ENCODE measurements around the gene SPTLC2. TPM values are rescaled to one million over a fixed set of nuclear protein-coding genes. Genes with fewer than 3 reads are reported as not detected.

The SPTLC2 gene
- total and polyA plus RNA-seq, 2 of the 8 experiments (the other 6 are each of a cell fraction or from before 2014, with no cell fraction given) = 8.9 to 35.1 TPM

GRCh38 chr14:77543240-77543551, 73.2 kb downstream of the SPTLC2 start:
- H3K27me3 ChIP-seq (replicated peaks in 1 of 4; ENCODE audit: control insufficient read depth in 3 of 4, extremely low read depth in 1 of 4, insufficient read depth in 3 of 4, low read length in 3 of 4) = no peaks in the 10 kb centered on the region

More at GRCh38 chr14:77543240-77543551, 73.2 kb downstream of the SPTLC2 start:
- Histone ChIP-seq H3K79me2 (ENCODE audit: control insufficient read depth in 1 of 2, insufficient read depth in 2 of 2, low read length in 2 of 2) (no peaks in the 10 kb centered on the region), H3K27ac (ENCODE audit: low read depth, low read length) (no peak overlapping the region), H3K4ac (replicated peaks; ENCODE audit: insufficient read length, low read depth, low read length) (no peak overlapping the region), H2BK120ac (replicated peaks; ENCODE audit: low read depth, low read length) (no peak overlapping the region), H3K4me1 (replicated peaks in 1 of 4; ENCODE audit: control insufficient read depth in 3 of 4, insufficient read depth in 4 of 4, low read length in 3 of 4) (no peaks in the 10 kb centered on the region), H3K9me3 (ENCODE audit: insufficient read depth in 2 of 2, low read depth in 1 of 2, low read length in 1 of 2) (no peaks in the 10 kb centered on the region), H3K4me2 (ENCODE audit: insufficient read depth in 1 of 2, low read depth in 2 of 2, low read length in 2 of 2) (no peak overlapping the region), H3K9ac (replicated peaks in 1 of 4; ENCODE audit: extremely low read depth in 1 of 4, low read depth in 3 of 4, low read length in 3 of 4) (no peak overlapping the region), H2BK20ac (ENCODE audit: low read length) (no peak overlapping the region), H3K23me2 (ENCODE audit: low read depth, low read length) (no peaks in the 10 kb centered on the region; the same call in 1 of the 2 replicates), H2AK5ac (ENCODE audit: low read depth, low read length) (no peak overlapping the region), H4K91ac (replicated peaks; ENCODE audit: insufficient read length, low read length) (no peak overlapping the region), H4K8ac (ENCODE audit: extremely low read depth, insufficient read depth, low read length) (no peak overlapping the region), H3K79me1 (ENCODE audit: low read depth, low read length) (no peaks in the 10 kb centered on the region), H3K23ac (ENCODE audit: insufficient read length) (no peak overlapping the region), H2BK5ac (ENCODE audit: low read depth, low read length) (no peak overlapping the region), H3K14ac (ENCODE audit: insufficient read length) (no peak overlapping the region), H2AFZ (ENCODE audit: low read length) (no peak overlapping the region), H2BK15ac (ENCODE audit: low read length) (no peak overlapping the region), H4K5ac (ENCODE audit: insufficient read length, low read depth, low read length) (no peak overlapping the region), H3K18ac (ENCODE audit: extremely low read depth, low read length) (no peak overlapping the region), H2BK12ac (ENCODE audit: low read depth, low read length) (no peak overlapping the region), H4K20me1 (replicated peaks in 1 of 2; ENCODE audit: control insufficient read depth in 1 of 2, insufficient read depth in 2 of 2, low read length in 2 of 2) (no peaks in the 10 kb centered on the region), H3K4me3 (ENCODE audit: extremely low read depth in 1 of 4, insufficient read depth in 2 of 4, low read depth in 3 of 4, low read length in 4 of 4) (no peak overlapping the region), H3K56ac (replicated peaks; ENCODE audit: insufficient read length, low read depth, low read length) (no peak overlapping the region), H3K36me3 (ENCODE audit: control insufficient read depth in 2 of 4, insufficient read depth in 4 of 4, low read length in 3 of 4) (peaks cover 0 to 6% (median under 1%) of the 10 kb centered on the region in 4 experiments; a peak in 3 of 8 replicates)
- 78% methylated on average over 5 of the region's 5 CpGs; no CpG with 5 or more reads in 1 of the 2 experiments for WGBS, 2 experiments (ENCODE audit: extremely low coverage in 1 of 2, insufficient coverage in 1 of 2, insufficient read length in 1 of 2, insufficient replicate concordance in 2 of 2, low coverage in 1 of 2, low lambda C conversion rate in 2 of 2, missing lambda C conversion rate in 1 of 2)
- no peak for TF ChIP-seq KDM1A (IDR thresholded peaks at IDR 0.05; ENCODE audit: borderline replicate concordance, low read length)
- no peak for TF ChIP-seq SAP30 (IDR thresholded peaks at IDR 0.05; ENCODE audit: insufficient read depth, insufficient replicate concordance, low read length)
- no peak for TF ChIP-seq PHF8 (conservative IDR thresholded peaks at IDR 0.05; ENCODE audit: low read depth, low read length)
- TF ChIP-seq MAX (IDR thresholded peaks at IDR 0.05) = no peak
- no peak for TF ChIP-seq SUZ12 (IDR thresholded peaks at IDR 0.05; ENCODE audit: low read length)
- TF ChIP-seq RBBP5 (IDR thresholded peaks at IDR 0.05; ENCODE audit: borderline replicate concordance, low read depth, low read length) = no peak
- TF ChIP-seq CTCF (IDR thresholded peaks at IDR 0.05; ENCODE audit: control extremely low read depth in 1 of 3, insufficient read depth in 1 of 3, low read depth in 1 of 3, low read length in 3 of 3) = no peak
- ChIA-PET CTCF (ENCODE audit: partially characterized antibody) (interaction anchor here (1.1 to 1.9 kb wide), 3 partner anchors 8 to 84 kb away, joined by 3 to 9 read pairs (median 8); no protein-coding TSS in a partner anchor), POLR2A (ENCODE audit: partially characterized antibody) (interaction anchor here (1.1 to 1.2 kb wide), 2 partner anchors 11 to 84 kb away, joined by 3 read pairs; no protein-coding TSS in a partner anchor)
- no peak for FAIRE-seq
- DNase-seq (ENCODE audit: low read depth in 1 of 2, low spot score in 2 of 2) = no peak
